ENCODE measurements around the gene WDPCP.
A peak's percentile ranks its signal among the peaks of the same experiment; 100 is the strongest.
"Not testable (repeated sequence)": the region's sequence is repeated elsewhere in the genome, so short reads cannot be mapped to it uniquely, and the experiment has no call there.

WDPCP gene, protein sequence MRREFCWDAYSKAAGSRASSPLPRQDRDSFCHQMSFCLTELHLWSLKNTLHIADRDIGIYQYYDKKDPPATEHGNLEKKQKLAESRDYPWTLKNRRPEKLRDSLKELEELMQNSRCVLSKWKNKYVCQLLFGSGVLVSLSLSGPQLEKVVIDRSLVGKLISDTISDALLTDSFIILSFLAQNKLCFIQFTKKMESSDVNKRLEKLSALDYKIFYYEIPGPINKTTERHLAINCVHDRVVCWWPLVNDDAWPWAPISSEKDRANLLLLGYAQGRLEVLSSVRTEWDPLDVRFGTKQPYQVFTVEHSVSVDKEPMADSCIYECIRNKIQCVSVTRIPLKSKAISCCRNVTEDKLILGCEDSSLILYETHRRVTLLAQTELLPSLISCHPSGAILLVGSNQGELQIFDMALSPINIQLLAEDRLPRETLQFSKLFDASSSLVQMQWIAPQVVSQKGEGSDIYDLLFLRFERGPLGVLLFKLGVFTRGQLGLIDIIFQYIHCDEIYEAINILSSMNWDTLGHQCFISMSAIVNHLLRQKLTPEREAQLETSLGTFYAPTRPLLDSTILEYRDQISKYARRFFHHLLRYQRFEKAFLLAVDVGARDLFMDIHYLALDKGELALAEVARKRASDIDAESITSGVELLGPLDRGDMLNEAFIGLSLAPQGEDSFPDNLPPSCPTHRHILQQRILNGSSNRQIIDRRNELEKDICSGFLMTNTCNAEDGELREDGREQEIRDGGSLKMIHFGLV

DNA sequence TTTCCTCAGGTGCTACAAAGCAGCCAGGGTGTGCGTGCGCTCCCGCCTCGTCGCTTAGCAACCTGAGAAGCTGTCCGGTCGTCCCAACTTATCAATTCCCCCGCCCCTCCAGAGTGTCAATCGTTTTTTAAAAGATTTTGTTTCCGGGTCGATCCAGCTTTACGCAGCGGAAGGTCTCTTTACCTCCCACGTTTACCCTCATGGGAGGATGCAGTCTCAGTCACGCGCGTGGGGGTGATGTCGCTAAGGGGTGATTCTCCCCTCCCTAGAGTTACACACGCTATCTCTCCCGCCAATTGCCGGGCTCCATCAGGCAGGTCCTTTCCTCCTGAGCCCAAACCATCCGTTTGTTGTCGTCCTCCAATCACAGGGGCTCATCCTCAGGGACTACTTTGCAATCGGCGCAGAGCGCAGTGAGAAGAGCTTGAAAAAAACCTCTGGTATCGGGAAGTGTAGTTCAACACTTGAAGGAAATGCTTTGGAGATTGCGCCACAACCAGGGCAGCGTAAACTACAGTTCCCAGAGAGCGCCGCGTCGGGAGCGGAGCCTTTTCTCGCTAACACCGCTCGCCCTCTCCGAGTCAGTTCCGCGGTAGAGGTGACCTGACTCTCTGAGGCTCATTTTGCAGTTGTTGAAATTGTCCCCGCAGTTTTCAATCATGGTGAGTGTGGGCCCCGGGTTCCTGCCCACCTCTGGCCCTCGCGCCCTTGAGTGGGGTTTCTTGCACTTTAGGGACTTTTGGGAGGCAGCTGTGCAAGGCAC is at the start of gene WDPCP, which contains the start of gene MDH1:
TSS of gene WDPCP (minus strand) at position 93 of the 763 bp plus-strand sequence. CDS start 206 bp downstream, outside the sequence.
TSS of gene MDH1 (plus strand) at position 579 of the 763 bp plus-strand sequence. CDS start at position 660, 81 bp downstream.
- Mint-ChIP-seq H3K27me3 (no peaks in the 10 kb centered on the region), H3K27ac (peak within 1 kb of the TSS; percentile 97), H3K4me3 (peak within 1 kb of the TSS; percentile 99), H3K9me3 (no peaks in the 10 kb centered on the region), H3K4me1 (ENCODE audit: low read depth) (peaks cover 42% of the 10 kb centered on the region), H3K36me3 (ENCODE audit: low read depth) (peaks cover 33% of the 10 kb centered on the region)
- intact Hi-C loops (cut with micrococcal nuclease), result loop anchor here (1.0 to 10.0 kb wide), 4 partner anchors 8 to 884 kb away; partner anchors contain the start of genes EHBP1 and UGP2

DNA sequence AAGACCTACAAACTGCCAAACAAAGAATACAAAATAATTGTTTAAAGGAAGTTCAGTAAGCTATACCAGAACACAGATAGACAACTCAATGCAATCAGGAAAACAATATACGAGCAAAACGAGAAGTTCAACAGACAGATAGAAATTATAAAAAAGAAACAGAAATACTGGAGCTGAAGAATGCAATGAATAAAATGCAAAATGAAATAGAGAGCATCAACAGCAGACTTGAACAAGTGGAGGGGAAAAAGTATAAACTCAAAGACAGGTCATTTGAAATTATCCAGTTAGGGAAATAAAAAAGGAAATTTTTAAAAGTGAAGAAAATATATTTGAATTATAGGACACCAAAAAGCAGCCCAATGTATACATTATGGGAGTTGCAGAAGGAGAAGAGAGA is 44.1 kb upstream of the WDPCP start:
- no peak overlapping the region for H3K4me3 Mint-ChIP-seq
- intact Hi-C loops (cut with micrococcal nuclease), result no loop called here
- peaks cover 50% of the 10 kb centered on the region for H3K9me3 Mint-ChIP-seq
- H3K36me3 Mint-ChIP-seq (ENCODE audit: low read depth), result no peaks in the 10 kb centered on the region
- no peak overlapping the region for H3K27ac Mint-ChIP-seq
- no peaks in the 10 kb centered on the region for H3K4me1 Mint-ChIP-seq (ENCODE audit: low read depth)
- no peaks in the 10 kb centered on the region for H3K27me3 Mint-ChIP-seq

DNA sequence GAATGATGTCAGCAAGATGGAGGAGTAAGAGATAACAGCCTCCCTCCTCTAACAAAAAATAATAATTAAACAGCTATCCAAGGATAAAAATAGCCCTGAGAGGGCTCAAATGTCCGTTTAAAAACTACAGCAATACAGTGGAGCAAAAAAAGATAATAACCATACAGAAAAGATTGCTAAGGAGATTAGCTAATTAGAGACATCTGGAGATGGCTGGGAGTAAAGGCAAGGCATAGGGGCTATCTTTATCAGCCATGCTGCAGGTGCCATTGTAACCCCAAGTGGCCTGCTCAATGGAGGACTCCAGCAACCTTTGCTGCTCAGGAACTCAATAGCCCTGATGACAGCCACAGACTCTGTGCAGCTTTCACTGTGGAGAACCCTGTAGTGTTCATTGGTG is 43.2 kb upstream of the WDPCP start:
- H3K36me3 Mint-ChIP-seq (ENCODE audit: low read depth), result no peaks in the 10 kb centered on the region
- no peaks in the 10 kb centered on the region for H3K27me3 Mint-ChIP-seq
- intact Hi-C loops (cut with micrococcal nuclease), result no loop called here
- no peaks in the 10 kb centered on the region for H3K4me1 Mint-ChIP-seq (ENCODE audit: low read depth)
- peaks cover 50% of the 10 kb centered on the region for H3K9me3 Mint-ChIP-seq
- H3K4me3 Mint-ChIP-seq, result no peak overlapping the region
- no peak overlapping the region for H3K27ac Mint-ChIP-seq

DNA sequence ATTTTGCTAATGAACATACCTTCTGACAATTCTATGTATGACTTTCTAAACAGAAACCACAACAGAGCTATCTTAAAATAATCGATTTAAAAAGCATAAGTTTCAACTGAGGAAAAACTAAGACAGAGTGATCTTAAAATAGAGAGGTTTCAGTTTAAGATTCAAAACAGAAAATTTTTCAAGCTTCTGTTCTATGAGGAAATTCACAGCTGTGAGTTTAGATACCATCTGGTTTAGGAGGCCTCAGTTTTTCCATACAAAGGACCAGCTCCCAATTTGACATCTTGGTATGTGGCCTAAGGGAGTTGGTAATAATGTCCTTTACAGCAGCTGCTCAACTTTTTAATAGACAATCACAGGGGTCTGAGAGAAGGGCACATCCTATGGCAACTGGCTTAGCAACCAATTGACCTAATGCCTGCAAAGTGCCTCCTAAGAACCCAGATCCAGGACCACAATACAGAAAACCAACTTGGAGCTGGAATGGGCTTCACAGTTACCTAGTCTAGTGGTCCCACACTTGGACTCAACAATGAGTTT is 40.2 kb upstream of the WDPCP start:
- peaks cover 23% of the 10 kb centered on the region for H3K9me3 Mint-ChIP-seq
- intact Hi-C loops (cut with micrococcal nuclease), result no loop called here
- no peaks in the 10 kb centered on the region for H3K36me3 Mint-ChIP-seq (ENCODE audit: low read depth)
- no peak overlapping the region for H3K27ac Mint-ChIP-seq
- H3K4me3 Mint-ChIP-seq, result no peak overlapping the region
- no peaks in the 10 kb centered on the region for H3K27me3 Mint-ChIP-seq
- peaks cover 10% of the 10 kb centered on the region for H3K4me1 Mint-ChIP-seq (ENCODE audit: low read depth)

DNA sequence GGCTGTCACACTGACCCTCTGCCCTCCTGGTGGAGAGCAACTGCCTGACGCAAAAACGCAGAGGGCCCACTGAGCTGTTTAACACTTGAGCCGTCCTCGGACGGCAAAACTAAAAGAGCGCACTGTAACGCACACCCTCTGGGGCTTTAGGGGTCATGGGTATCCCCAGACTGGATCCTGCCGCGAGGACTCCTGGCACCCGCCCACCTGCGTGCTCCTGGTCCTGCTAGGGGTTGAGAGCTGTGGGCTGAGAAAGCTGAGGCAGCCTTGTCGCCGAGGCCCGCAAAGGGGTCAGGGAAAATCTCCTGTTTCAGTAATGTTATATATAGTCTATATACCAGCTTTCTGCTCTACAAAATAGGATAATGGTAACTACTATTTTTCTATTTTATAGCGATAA is 39.6 kb upstream of the WDPCP start:
- intact Hi-C loops (cut with micrococcal nuclease), result no loop called here
- peaks cover 18% of the 10 kb centered on the region for H3K9me3 Mint-ChIP-seq
- no peaks in the 10 kb centered on the region for H3K36me3 Mint-ChIP-seq (ENCODE audit: low read depth)
- peaks cover 15% of the 10 kb centered on the region for H3K4me1 Mint-ChIP-seq (ENCODE audit: low read depth)
- no peak overlapping the region for H3K4me3 Mint-ChIP-seq
- no peaks in the 10 kb centered on the region for H3K27me3 Mint-ChIP-seq
- H3K27ac Mint-ChIP-seq, result no peak overlapping the region

DNA sequence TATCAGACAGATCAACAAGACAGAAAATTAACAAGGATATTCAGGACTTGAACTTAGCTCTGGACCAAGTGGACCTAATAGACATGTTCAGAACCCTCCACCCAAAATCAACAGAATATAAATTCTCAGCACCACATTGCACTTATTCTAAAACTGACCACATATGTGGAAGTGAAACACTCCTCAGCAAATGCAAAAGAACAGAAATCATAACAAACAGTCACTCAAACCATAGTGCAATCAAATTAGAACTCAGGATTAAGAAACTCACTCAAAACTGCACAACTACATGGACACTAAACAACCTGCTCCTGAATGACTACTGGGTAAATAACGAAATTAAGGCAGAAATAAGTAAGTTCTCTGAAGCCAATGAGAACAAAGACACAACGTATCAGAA is 35.5 kb upstream of the WDPCP start:
- peaks cover 15% of the 10 kb centered on the region for H3K4me1 Mint-ChIP-seq (ENCODE audit: low read depth)
- H3K9me3 Mint-ChIP-seq; H3K27ac Mint-ChIP-seq; intact Hi-C loops (cut with micrococcal nuclease); H3K36me3 Mint-ChIP-seq (ENCODE audit: low read depth); H3K27me3 Mint-ChIP-seq; H3K4me3 Mint-ChIP-seq: not testable (repeated sequence)

DNA sequence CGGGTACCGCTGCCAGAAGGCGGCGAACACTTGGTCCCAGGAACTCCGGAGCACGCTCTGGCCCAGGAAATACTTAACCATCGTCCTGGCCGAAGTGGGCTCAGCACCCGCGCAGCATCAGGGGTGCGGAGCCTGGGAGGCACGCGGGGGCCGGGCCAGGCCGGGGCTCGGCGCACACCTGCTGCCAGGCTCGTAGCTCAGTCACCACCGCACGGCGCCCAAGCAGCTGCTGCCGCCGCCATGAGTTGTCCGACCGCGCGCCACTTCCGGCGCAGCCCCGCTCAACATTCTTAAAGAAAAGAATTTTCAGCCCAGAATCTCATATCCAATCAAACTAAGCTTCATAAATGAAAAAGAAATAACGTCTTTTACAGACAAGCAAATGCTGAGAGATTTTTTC is 34.5 kb upstream of the WDPCP start:
- Mint-ChIP-seq H3K4me1 (ENCODE audit: low read depth) (peaks cover 15% of the 10 kb centered on the region), H3K27ac (no peak overlapping the region), H3K27me3 (no peaks in the 10 kb centered on the region), H3K36me3 (ENCODE audit: low read depth) (no peaks in the 10 kb centered on the region), H3K9me3 (no peaks in the 10 kb centered on the region), H3K4me3 (no peak overlapping the region)
- intact Hi-C loops (cut with micrococcal nuclease), result no loop called here

DNA sequence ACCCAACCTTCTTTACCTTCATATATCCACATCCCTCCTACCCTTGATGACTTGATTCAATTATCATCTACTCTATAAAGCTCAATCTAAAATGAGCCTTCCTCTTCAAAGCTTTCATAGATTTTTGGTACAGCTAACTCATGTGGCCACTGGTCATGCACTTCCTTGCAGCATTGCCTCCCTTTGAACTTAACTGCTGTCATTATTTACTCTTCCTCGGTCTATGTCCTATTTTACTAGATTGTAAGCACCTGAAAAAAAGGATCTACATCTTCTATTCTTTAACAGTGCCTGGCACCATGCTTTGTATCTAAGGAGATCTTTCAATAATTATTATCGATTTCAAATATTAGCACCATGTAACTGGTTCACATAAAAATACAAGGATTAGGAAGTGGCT is 31.1 kb upstream of the WDPCP start:
- Mint-ChIP-seq H3K9me3 (no peaks in the 10 kb centered on the region), H3K27ac (no peak overlapping the region), H3K4me1 (ENCODE audit: low read depth) (peaks cover 14% of the 10 kb centered on the region), H3K27me3 (no peaks in the 10 kb centered on the region), H3K4me3 (no peak overlapping the region), H3K36me3 (ENCODE audit: low read depth) (no peaks in the 10 kb centered on the region)
- intact Hi-C loops (cut with micrococcal nuclease), result no loop called here

DNA sequence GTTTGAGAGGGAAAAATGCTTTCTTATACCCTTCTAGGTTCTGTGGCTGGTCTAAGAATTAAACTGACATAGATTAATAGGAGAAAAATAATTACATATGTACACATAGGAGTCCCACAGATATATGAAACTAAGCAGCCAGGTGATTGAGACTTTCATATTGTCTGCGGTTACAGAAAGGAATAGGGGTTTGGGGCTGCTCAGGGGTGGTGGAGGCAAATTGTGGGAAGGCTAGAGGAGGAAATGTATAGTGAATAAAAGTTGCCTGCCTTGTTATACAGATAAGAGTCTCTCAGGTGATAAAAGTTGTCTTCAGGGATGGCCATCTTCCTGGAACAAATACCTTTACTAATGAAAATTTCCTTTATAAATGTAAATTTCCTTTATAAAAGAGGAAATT is 29.1 kb upstream of the WDPCP start:
- Mint-ChIP-seq H3K9me3 (no peaks in the 10 kb centered on the region), H3K27ac (no peak overlapping the region), H3K27me3 (no peaks in the 10 kb centered on the region), H3K4me3 (no peak overlapping the region), H3K36me3 (ENCODE audit: low read depth) (no peaks in the 10 kb centered on the region), H3K4me1 (ENCODE audit: low read depth) (no peaks in the 10 kb centered on the region)
- intact Hi-C loops (cut with micrococcal nuclease), result no loop called here

DNA sequence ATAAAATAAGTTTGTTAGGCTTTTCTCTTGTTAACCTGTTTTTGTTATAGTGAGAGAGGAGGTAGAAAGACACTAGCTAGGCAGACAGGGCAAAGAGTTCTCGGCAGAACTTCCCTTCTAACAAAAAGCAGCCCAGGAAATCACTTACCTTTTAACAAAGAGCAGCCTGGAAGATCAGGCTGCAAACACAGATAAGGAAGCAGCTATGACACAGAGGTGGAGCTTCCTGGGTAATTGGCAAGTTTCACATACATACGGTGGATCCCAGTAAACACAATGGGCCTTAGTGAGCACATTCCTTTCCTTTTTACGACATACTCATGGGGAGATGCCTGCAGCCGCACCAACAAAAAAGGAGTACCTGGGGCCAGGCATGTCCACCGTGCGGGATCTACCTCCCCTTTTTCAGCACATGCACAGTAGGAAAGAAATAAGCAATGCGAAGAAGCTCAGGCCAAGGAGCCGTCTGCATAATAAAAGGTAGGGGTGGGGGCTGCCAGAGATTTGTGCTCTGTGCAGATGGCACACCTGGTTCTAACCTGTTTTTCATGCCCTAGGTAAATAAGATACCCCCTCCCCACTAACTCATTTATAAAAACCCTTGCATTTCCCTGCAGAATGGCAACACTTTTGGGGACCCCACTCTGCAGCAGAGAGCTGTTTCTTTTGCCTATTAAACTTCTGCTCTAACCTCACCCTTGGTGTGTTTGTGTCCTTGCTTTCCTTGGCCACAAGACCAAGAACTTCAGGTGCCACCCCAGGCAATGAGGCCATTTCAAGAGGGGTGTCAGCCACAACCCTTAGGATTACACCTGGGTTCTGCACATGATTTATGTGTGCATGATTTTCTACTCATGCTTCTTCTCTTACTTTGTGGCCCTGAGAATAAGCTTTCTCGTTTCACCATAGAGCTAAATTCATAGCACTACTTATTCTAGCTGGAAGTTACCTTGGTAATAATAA is 27.0 kb upstream of the WDPCP start:
- no peaks in the 10 kb centered on the region for H3K27me3 Mint-ChIP-seq
- intact Hi-C loops (cut with micrococcal nuclease), result no loop called here
- H3K27ac Mint-ChIP-seq, result no peak overlapping the region
- no peaks in the 10 kb centered on the region for H3K9me3 Mint-ChIP-seq
- H3K4me1 Mint-ChIP-seq (ENCODE audit: low read depth), result no peaks in the 10 kb centered on the region
- no peak overlapping the region for H3K4me3 Mint-ChIP-seq
- no peaks in the 10 kb centered on the region for H3K36me3 Mint-ChIP-seq (ENCODE audit: low read depth)

DNA sequence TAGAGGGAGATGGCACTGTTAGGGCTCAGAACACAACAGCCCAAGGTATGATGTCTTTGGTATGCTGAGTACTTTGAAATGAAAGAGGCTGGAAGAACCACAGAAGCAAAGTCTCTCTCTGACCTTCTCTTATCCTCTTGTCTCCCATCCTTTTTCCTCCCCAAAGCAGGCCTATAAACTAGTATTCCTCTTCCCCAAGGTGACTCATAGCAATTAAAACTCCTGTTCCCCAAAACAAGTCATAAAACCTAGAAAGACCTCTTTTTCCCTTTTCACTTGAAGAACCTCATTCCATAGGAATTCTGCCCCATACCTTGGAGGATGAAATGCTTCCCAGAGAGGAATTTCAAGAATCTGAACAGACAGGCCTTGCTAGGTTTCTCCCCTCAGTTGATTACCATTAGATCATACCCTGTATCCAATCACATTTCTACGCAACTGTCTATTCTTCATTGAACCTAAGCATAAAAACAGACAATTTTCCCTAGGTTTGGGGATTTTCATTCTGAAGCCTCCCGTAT is 26.2 kb upstream of the WDPCP start:
- Mint-ChIP-seq H3K27me3 (no peaks in the 10 kb centered on the region), H3K4me3 (no peak overlapping the region), H3K9me3 (no peaks in the 10 kb centered on the region), H3K27ac (no peak overlapping the region), H3K4me1 (ENCODE audit: low read depth) (no peaks in the 10 kb centered on the region), H3K36me3 (ENCODE audit: low read depth) (no peaks in the 10 kb centered on the region)
- intact Hi-C loops (cut with micrococcal nuclease), result no loop called here

DNA sequence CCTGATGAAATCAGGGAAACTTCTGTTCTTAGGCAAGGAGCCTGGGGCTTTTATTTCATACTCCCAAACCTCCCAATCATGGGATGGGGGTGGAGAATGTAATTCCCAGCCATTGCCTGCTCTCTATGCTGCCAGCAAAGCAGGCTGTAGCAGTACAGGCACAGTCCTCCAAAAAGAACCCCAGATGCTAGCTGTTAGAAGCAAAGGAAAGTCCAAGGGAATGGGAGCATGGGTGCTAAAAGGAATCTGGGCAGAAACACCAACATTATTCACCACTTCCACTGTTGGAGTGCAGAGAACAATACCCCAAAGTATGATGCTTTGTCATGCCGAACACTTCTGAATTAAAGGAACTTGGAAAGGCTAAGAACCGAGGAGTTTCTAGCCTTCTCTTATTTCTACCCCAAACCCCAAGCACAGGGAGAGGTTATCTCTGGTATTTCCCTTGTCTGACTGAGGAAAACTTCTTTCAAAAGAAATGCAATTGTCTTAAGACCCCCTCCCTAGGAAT is 25.2 kb upstream of the WDPCP start:
- Mint-ChIP-seq H3K27ac (no peak overlapping the region), H3K36me3 (ENCODE audit: low read depth) (no peaks in the 10 kb centered on the region), H3K4me1 (ENCODE audit: low read depth) (no peaks in the 10 kb centered on the region), H3K4me3 (no peak overlapping the region), H3K27me3 (no peaks in the 10 kb centered on the region), H3K9me3 (no peaks in the 10 kb centered on the region)
- intact Hi-C loops (cut with micrococcal nuclease), result no loop called here
